Sciatic nerve (tissue), 2 donors: ENCODE measurements around the gene EID3. TPM values are rescaled to one million over a fixed set of nuclear protein-coding genes. Genes with fewer than 3 reads are reported as not detected.
A peak's percentile ranks its signal among the peaks of the same experiment; 100 is the strongest.
"Not testable (repeated sequence)": the region's sequence is repeated elsewhere in the genome, so short reads cannot be mapped to it uniquely, and the experiment has no call there.

Source experiments
- ATAC-seq: fragments of 200-7000 bp; cut with Tn5 transposase; one replicate; pipeline ENCODE4 v1.9.1; 2020; ENCODE audit warnings: mild to moderate bottlenecking, moderate library complexity
- DNase-seq: peaks from one replicate; pipeline ENCODE4 v3.0.0-alpha.2; 2020; ENCODE audit warnings: low spot score
- intact Hi-C: fragments of 100-400 bp; cut with DNase I; formaldehyde crosslinking; loops from one replicate; pipeline ENCODE4 v1.14.2; 2022
- total RNA-seq: library from RNA; stranded (reverse); fragmentation: NEBNext Ultra II Directional; extraction: Animal tissue kit (Norgen Biotek cat#: 25700); gene quantifications from one replicate; pipeline ENCODE4 v1.2.1, GENCODE V29; 2021
- donor health status: DM: no; HTN: no; CAD: no.
- donor health status: DM: no; HTN: no; CAD: no.

The EID3 gene
- total RNA-seq, 1 donor from 2014 or later: 8.5 TPM

- ATAC-seq: peak; percentile 96
- intact Hi-C loops: no loop called here
- peak; percentile 93 for DNase-seq
These were observed 16.7 kb upstream of the EID3 start for GRCh38 chr12:104286516-104287482.

DNA sequence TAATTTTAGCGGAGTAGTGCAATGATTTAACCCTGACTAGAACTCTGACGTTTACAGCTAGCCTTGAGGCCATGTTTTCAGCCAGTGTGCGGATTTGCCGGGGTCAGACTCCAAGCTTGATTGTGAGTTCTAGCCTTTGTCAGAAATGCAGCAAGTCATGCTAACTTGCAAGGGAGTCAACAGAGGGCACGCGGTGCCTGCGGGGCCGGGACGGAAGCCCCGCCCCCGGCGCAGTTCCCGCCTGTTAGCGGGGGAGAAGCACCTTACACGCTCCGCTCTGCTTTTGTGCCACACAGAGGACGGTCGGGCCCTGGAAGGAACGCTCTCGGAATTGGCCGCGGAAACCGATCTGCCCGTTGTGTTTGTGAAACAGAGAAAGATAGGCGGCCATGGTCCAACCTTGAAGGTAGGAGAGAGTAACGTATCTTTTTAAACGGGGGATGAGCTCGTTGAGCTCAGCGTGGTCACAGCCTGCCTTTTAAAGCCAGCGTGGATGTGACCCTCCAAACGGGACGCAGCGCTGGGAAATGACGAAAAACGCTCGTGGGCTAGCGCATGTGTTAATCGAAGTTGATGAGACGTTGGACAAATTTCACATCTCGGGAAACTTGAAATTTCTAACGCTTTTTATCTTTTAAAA is 14.8 kb upstream of the EID3 start:
- DNase-seq: peak; percentile 84
- intact Hi-C loops: no loop called here
- peak; percentile 84 for ATAC-seq

DNA sequence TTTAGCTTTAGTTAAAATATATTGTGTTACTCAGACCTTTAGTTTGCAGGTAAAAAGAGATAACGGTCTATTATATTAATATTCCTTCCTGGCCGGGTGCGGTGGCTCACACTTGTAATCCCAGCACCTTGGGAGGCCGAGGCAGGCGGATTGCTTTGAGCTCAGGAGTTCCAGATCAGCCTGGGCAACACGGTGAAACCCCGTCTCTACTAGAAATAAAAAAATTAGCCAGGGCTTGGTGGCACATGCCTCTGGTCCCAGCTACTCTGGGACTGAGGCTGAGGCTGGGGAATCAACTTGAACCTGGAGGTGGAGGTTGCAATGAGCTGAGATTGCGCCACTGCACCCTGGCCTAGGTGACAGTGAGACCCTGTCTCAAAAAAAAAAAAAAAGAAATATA is 13.2 kb upstream of the EID3 start:
- intact Hi-C loops: no loop called here
- ATAC-seq: no peak
- DNase-seq: no peak

DNA sequence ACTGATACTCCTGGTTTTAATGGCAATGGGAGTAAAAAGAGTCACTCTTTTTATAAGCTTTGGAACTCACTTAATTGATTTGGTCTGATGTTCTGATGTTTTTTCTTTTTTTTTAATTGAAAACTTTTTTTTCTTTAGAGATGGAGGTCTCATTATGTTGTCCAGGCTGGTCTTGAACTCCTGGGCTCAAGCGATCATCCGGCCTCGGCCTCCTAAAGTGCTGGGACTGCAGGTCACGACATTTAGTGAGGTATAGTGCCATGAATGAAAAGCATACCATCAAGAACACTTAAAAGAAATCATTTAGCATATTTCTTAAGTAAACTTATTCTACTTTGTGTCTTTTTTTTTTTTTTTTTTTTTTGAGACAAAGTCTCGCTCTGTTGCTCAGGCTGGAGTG is 12.7 kb upstream of the EID3 start:
- intact Hi-C loops: no loop called here
- ATAC-seq (no peak), DNase-seq (no peak)

DNA sequence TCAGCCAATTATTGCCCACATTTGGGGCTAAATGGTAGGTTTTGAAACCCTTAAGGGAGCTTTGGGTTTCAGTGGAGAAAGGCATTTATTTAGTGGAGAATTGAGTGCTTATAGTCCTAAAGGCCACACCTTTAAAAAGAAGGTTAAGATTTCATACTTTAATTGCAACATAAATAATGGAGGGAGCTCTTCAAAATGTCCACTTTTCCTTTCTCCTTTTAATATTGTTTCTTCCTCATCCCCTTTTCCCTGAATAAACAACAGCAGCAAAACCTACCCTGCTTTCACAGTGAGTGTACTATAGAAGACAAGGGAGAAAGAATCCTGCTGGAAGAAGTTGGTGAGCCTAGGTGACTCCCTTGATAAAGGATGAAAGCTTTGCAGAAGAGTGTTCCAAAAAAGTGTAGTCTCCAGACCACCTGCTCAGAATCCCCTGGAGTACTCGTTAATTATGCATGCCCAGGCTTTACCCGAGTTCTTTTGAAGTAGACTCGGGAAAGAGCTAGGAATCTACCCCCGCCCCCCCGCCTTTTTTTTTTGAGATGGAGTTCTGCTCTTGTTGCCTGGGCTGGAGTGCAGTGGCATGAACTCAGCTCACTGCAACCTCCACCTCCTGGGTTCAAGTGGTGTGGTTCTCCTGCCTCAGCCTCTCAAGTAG is 11.5 kb upstream of the EID3 start:
- intact Hi-C loops: no loop called here
- DNase-seq (no peak), ATAC-seq (no peak)

DNA sequence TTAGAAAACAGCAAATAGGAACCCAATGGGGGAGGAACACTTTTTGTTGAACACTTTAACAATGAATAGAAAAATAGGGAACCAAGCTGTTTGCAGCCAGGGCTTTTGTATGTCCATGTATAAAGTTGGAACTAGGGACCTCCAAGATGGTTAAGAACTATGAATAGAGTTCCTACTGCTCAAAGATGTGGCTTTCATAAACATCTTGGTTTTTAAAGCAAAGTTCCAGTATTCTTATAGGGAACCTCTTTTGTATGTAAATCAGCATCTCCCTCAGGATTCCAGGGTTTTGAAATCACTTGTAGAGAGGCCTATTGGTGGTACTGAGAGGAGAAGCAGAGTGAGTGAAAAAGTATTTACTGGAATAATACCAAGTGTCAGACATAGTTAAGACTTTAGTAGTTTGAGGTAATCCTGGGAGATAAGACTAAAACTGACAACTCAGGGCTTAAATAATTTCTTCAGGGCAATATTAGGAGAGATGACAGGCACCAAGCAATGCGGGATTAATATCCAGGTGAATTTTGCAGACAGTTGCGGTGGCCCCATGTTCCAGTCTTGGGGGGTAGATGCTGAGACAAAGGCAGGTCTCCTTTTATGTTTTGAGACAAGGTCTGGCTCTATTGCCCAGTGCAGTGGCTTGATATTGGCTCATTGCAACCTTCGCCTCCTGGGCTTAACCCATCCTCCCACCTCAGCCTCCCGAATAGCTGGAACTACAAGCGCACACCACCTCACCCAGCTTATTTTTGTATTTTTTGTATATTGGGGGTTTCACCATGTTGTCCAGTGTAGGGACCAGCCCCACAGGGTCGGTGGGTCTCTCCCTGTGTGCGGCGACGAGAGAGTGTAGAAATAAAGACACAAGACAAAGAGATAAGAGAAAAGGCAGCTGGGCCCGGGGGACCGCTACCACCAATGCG is 10.4 kb upstream of the EID3 start:
- ATAC-seq (no peak), DNase-seq (no peak)
- intact Hi-C loops: no loop called here

DNA sequence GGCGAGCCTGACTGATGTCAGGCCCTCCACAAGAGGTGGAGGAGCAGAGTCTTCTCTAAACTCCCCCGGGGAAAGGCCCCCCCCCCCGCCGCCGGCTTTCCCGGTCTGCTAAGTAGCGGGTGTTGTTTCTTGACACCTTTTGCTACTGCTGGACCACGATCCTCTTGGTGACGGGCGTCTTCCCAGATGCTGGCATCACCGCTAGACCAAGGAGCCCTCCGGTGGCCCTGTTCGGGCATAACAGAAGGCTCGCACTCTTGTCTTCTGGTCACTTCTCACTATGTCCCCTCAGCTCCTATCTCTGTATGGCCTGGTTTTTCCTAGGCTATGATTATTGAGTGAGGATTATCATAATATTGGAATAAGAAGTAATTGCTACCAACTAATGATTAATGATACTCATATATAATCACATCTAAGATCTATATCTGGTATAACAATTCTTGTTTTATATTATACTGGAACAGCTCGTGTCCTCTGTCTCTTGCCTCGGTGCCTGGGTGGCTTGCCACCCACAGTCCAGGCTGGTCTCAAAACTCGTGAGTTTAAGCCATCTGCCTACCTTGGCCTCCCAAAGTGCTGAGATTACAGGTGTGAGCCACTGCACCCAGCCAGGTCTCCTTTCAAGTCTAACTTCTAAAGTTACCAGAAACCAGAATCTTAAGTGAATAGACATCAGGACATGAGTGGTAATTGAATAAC is 9.2 kb upstream of the EID3 start:
- not testable (repeated sequence) for DNase-seq

DNA sequence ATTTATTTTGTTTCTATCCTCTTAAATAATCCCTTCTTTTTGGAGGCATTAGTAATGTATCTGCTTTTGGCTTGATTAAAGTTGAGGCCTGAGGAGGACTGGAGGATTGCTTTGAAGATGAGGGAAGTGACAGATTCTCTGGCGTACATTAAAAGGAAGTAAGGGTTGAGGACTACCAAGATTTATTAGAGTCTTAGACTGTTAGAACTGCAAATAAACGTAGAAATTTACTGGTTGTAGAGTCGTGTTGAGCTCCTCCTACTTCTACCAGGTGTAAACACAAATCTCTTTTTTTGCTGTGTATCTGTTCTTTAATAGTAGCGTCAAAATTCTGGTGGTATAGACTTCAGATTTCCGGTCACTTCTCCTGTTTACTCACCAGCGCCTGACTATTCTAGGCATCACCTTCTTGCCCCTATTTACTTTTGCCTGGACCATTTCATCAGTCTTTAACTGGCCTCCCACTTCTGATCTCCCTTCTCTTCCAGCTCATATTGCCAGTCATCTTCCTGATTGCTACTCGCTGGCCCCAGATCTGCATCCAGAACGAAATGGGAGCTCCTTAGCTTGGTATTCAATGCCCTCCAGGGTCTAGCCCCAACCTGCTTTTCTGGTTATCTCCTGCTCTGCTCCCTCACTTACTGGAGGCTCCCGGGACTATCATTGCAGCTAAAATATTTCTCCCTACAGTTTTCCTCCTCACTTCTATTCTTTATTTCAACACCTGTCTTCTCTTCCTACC is 8.4 kb upstream of the EID3 start:
- intact Hi-C loops: no loop called here
- ATAC-seq (no peak), DNase-seq (no peak)

More for the DNA sequence above, 9.2 kb upstream of the EID3 start:
- intact Hi-C loops, ATAC-seq: not testable (repeated sequence)

- ATAC-seq: no peak
- no peak for DNase-seq
- intact Hi-C loops: no loop called here
These were observed 7.6 kb upstream of the EID3 start for GRCh38 chr12:104295954-104296353.

DNA sequence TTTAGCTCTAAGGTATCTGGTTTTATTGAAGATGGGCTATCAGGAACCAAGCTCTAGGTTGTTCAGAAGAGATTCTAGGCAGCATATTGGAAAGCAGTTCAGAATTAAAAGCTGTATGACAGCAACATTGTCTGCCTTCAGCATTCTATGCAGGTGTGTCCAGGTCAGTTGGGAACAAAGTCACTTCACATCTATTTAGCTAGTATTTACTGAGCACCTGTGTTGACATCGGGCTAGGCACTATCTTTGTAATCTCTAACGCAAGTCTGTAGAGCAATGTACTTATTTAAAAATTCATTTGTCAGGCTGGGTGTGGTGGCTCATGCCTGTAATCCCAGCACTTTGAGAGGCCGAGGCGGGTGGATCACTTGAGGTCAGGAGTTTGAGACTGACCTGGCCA is 6.8 kb upstream of the EID3 start:
- no peak for ATAC-seq
- intact Hi-C loops: no loop called here
- DNase-seq: no peak

GRCh38 chr12:104297477-104298113 is 5.9 kb upstream of the EID3 start:
- ATAC-seq (no peak), DNase-seq (no peak)
- intact Hi-C loops: no loop called here

GRCh38 chr12:104299842-104300481 is 3.6 kb upstream of the EID3 start:
- ATAC-seq (no peak), DNase-seq (no peak)
- intact Hi-C loops: no loop called here

GRCh38 chr12:104304261-104305009 is 896 bp downstream of the EID3 start:
- no peak for DNase-seq
- intact Hi-C loops: no loop called here

DNA sequence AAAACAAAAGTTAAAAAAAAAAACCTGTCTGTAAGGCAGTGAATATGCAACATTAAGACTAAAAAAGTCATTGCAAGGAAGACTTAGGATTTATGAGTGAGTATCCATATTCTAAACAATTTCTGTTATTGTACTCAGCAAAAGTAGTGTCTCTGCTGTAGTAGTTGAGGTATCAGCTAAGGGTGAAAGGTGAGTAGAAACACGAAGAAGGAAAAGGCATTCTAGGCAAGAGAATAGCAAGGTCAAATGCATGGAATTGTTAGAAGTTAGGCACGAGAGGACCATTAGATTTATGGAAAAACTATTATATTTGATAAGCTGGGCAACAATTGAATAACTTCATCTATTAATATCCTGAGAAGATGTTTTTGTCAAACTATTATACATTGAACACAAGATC is 1.8 kb downstream of the EID3 start:
- intact Hi-C loops: no loop called here
- DNase-seq (no peak), ATAC-seq (no peak)

More at GRCh38 chr12:104304261-104305009, 896 bp downstream of the EID3 start:
- no peak for ATAC-seq

DNA sequence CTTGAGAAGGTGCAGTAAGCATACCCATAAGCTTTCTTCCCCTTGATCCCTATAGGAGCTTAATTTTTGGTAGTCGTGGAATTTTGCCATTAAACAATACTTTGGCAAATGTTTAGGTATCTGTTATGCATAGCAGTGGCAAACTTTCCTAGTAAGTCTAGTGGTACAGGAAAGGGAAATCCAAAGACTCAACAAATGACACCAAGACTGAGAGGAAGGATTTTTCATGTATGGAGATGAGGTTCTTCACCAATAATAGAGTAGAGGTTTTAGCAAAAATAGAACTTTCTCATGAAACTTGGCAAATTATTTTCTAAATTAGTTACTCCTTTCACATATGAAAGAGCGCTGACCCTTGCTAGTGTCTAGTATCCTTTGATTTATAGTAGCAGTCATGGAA is 2.8 kb downstream of the EID3 start:
- no peak for DNase-seq
- ATAC-seq: no peak
- intact Hi-C loops: no loop called here
